GM20000 (cell line): Measurements from ENCODE around the gene TESMIN.

Experiments used
- DNase-seq: peaks from one replicate; pipeline ENCODE4 v3.0.0; 2012; ENCODE audit warnings: low spot score
- TF ChIP-seq, protein P1 (sequence below): IDR thresholded peaks from 2 replicates; pipeline ENCODE4 v1.5.1; 2012; ENCODE audit warnings: mild to moderate bottlenecking, control low read depth; ENCODE audit errors: extremely low read depth, missing control alignments

The TESMIN gene

DNA sequence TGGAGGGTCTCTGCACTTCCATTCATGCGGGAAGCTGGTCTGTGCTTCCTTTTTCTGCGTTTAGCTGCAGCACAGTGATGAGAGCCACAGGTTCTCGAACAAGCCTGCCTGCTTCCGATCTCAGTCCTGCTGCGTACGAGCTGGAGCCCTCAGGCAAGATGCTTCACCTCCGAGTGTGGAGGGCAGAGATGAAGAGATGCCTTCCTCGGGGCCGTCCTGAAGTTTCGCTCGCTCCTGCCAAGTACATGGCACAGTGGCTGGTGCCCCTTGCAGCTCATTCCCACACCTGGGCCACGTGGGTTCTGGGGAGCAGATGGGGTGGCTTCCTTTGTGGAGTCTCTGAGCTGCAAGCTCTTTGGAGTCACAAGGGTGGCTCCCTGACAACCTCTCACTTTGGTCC is 19.5 kb upstream of the TESMIN start:
- TF ChIP-seq, protein P1, sequence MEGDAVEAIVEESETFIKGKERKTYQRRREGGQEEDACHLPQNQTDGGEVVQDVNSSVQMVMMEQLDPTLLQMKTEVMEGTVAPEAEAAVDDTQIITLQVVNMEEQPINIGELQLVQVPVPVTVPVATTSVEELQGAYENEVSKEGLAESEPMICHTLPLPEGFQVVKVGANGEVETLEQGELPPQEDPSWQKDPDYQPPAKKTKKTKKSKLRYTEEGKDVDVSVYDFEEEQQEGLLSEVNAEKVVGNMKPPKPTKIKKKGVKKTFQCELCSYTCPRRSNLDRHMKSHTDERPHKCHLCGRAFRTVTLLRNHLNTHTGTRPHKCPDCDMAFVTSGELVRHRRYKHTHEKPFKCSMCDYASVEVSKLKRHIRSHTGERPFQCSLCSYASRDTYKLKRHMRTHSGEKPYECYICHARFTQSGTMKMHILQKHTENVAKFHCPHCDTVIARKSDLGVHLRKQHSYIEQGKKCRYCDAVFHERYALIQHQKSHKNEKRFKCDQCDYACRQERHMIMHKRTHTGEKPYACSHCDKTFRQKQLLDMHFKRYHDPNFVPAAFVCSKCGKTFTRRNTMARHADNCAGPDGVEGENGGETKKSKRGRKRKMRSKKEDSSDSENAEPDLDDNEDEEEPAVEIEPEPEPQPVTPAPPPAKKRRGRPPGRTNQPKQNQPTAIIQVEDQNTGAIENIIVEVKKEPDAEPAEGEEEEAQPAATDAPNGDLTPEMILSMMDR = no peak
- no peak for DNase-seq

DNA sequence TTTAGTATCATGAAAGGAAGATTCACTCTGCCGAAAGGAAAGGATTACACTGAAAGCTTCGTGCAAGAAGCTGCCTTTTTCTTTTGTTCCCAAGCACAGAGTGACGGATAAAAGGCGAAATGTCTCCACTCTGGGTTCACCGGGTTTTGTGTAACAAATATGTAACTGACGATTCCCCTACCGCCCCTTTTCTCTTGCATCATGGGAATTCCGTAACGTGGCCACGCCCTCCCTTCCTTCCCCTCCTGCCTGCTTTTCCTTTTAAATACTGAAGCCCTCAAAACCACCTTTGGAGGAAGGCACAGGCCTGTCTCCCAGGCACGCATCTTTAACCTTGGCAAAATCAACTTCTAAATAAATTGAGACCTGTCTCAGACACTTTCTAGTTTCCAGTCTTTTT is 16.4 kb upstream of the TESMIN start:
- no peak for DNase-seq
- TF ChIP-seq, protein P1 = no peak

DNA sequence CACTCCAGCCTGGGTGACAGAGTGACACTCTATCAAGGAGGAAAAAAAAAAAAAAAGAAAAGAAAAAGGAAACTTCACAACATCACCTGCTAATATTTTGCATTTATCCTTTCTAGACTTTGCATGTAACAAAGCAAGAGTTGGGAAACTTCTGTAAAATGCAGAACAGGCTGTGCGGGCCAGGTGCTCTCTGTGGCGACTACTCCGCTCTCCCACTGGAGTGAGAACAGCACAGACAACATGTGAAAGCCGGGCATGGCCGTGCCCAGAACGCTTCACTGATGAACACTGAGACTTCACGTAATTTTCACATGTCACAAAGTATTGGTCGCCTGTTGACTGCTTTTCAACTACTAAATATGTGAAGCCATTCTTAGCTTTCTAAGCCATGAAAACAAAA is 15.5 kb upstream of the TESMIN start:
- TF ChIP-seq, protein P1 = no peak
- no peak for DNase-seq

DNA sequence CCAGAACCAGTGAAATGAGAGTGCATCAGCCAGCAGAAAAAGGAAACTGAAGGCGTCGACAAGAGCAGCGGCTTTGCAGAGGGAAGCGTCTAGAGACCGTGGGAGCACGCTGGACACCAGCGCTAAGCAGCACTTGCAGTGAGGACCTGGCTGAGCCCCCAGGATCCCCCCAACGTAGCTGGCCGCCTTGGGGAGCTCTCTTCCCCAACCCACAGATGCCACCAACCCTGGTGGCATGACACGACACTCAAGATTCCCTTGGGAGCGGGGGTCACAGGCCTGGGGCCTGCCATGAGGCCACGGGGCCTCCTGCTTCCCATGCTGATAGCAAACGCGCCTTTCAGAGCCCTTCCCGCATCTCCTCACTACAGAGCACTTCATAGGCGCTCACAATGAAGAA is 13.4 kb upstream of the TESMIN start:
- no peak for DNase-seq
- TF ChIP-seq, protein P1 = no peak

DNA sequence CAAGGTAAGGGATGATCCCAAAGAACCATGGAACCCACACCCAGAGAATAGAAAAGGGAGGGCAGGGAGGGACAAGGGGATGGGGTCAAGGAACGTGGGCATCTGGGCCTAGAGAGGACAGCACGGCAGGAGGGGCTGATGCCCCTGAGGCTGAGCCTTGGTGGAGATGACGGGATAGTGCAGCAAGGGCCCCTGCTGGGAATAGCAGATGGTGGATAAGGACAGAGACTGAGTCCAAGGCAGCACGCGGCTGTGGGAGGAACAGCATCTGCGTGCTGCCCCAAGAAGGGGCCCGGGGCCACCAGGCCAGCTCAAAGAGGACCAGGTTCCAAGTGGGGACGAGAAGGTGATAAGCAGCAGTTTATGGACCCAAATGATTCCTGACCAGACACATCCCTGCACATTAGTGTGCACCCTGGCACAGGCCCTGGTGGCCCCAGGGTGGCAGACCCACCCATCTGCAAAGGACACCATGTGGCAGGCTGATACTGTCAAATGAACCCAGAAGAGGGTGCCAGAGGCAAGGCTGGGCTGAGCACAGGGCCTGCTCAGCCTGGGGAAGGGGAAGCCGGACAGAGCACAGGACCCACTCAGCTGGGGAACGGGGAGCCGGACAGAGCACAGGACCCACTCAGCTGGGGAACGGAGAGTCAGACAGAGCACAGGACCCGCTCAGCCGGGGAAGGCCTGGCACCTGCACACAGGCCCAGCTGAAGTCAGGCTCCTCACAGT is 12.8 kb upstream of the TESMIN start:
- DNase-seq = no peak
- TF ChIP-seq, protein P1 = no peak

DNA sequence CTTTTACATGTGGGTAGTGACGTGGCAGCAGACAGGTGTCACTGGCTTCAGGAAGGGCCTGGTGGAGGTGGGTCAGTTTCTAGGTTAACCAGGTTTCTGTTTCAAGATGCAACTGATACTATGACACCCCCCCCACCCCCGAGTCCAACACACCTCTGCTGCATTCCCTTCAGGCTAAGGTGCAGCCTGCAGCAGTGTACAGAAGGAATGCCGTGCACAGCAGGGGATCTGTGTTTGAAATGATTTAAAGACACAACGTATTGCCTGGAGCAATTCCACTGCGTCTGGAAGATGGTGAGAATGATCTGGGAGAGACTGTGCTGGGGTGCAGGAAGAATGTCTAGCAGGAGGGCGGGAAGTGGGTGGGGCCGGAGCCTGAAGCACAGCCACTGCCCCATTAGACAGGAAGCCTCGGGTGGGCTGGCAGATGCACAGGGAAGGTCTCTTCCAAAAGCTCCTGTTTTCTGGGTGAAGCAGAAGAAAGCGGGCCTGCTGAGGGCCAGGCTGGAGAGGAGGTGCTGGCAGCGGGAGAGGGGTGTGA is 11.9 kb upstream of the TESMIN start:
- TF ChIP-seq, protein P1 = no peak
- DNase-seq = no peak

DNA sequence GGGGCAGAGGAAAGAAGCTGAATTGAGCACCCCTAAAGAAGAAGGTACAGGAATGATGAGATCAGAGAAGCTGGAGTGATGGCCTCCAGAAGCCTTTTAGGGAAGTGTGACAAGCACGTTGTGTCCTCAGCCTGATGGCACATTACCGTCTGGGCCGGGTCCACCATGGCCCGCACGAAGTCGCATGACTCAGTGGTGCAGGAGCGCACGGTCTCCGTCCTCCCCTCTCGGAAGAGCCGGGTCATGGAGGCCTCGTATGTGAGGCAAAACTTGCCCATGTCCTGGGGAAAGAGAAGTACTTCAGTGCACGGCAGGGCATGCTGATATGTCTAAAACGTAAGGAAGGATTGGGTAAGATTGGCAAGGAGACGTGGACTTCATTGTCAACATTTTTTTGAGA is 11.2 kb upstream of the TESMIN start:
- TF ChIP-seq, protein P1 = no peak
- DNase-seq = no peak
